Common myeloid progenitor, CD34-positive (primary cell): ENCODE measurements around the gene DOK3.
A peak's percentile ranks its signal among the peaks of the same experiment; 100 is the strongest.

Source experiments
- CTCF ChIA-PET: fragments of 350-600 bp; sonication (Branson Sonifier 250); formaldehyde crosslinking; loops from one replicate; lab custom pipeline; 2021; ENCODE audit warnings: antibody characterized with exemption; lab: Charles Lee
- POLR2A ChIA-PET: fragments of 350-600 bp; sonication (Branson Sonifier 250); formaldehyde crosslinking; loops from one replicate; lab custom pipeline; 2021; ENCODE audit warnings: antibody characterized with exemption; lab: Charles Lee
- DNase-seq, 3 donors: peaks; one replicate each; pipeline versions ENCODE4 v3.0.0 to v3.0.0-alpha.2; 2013
- H3K27ac ChIP-seq, 2 experiments: 1 replicate in 1 of 2; 2 replicates in 1 of 2; pipeline ENCODE4 v1.7.0; 2013; ENCODE audit warnings: inconsistent platforms in 2 of 2, low read length in 2 of 2, mild to moderate bottlenecking in 2 of 2, low read depth in 1 of 2, moderate library complexity in 1 of 2; ENCODE audit not compliant: severe bottlenecking in 2 of 2, insufficient read depth in 1 of 2, poor library complexity in 1 of 2
- H3K27me3 ChIP-seq, 5 experiments: replicated peaks in 2 of 5; 1 replicate in 3 of 5; 2 replicates in 2 of 5; pipeline versions ENCODE4 v1.6.1 to v1.7.0; 2013; ENCODE audit warnings: low read length in 4 of 5, mild to moderate bottlenecking in 2 of 5, moderate library complexity in 2 of 5, inconsistent platforms in 1 of 5; ENCODE audit not compliant: insufficient read depth in 5 of 5, control insufficient read depth in 4 of 5
- H3K36me3 ChIP-seq, 4 experiments: 1 replicate in 2 of 4; 2 replicates in 2 of 4; pipeline versions ENCODE4 v1.6.1 to v1.7.0; 2013; ENCODE audit warnings: low read length in 3 of 4, control low read depth in 1 of 4, mild to moderate bottlenecking in 1 of 4; ENCODE audit not compliant: control insufficient read depth in 4 of 4, insufficient read depth in 4 of 4
- H3K4me1 ChIP-seq, 4 experiments: 1 replicate in 3 of 4; 2 replicates in 1 of 4; pipeline versions ENCODE4 v1.6.1 to v1.7.1; 2013; ENCODE audit warnings: low read length in 3 of 4, mild to moderate bottlenecking in 3 of 4, control low read depth in 1 of 4, inconsistent platforms in 1 of 4, moderate library complexity in 1 of 4; ENCODE audit not compliant: control insufficient read depth in 4 of 4, insufficient read depth in 4 of 4; ENCODE audit errors: control extremely low read depth in 1 of 4
- H3K4me3 ChIP-seq, 7 experiments: 1 replicate in 4 of 7; 2 replicates in 3 of 7; pipeline versions ENCODE4 v1.5.1 to v1.7.0; 2013; ENCODE audit warnings: mild to moderate bottlenecking in 7 of 7, low read length in 6 of 7, moderate library complexity in 6 of 7, inconsistent platforms in 2 of 7, low read depth in 2 of 7, control low read depth in 1 of 7; ENCODE audit not compliant: insufficient read depth in 4 of 7, control insufficient read depth in 1 of 7; ENCODE audit errors: extremely low read depth in 1 of 7
- H3K9me3 ChIP-seq, 5 experiments: 1 replicate in 4 of 5; 2 replicates in 1 of 5; pipeline versions ENCODE4 v1.6.1 to v1.7.1; 2013; ENCODE audit warnings: low read length in 4 of 5, mild to moderate bottlenecking in 2 of 5, inconsistent platforms in 1 of 5, low read depth in 1 of 5, moderate library complexity in 1 of 5; ENCODE audit not compliant: control insufficient read depth in 4 of 5, insufficient read depth in 2 of 5; ENCODE audit errors: control extremely low read depth in 1 of 5
- WGBS: methylation state at CpG from one replicate; pipeline ENCODE4 v1.1.5; 2013; ENCODE audit not compliant: insufficient coverage; 5-methylcytosine and 5-hydroxymethylcytosine counted together

DOK3 gene

DNA sequence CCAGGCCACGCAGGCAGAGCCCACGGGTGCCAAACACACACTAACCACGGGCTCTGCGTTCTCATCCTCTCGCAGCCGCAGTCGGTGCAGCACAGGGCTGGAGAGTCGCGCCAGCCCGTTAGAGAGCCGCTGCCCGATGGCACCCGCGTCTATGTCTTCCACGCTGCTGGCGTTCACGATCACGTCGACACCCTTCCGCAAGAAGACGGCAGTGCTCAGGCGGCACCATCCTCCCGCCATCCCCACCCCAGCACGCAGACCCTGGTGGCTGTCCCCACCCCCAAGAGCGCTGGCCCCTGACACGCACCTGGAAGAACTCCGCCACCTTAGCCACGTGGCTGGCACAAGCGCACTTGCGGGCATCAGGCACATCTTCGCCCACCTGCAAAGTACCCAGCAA, 42.2 kb downstream of the DOK3 start:
- H3K4me1 ChIP-seq = peaks cover 0 to 17% (median 14%) of the 10 kb centered on the region in 4 experiments
- no peak overlapping the region for H3K27ac ChIP-seq
- peaks cover 9 to 34% (median 19%) of the 10 kb centered on the region in 4 experiments for H3K36me3 ChIP-seq
- ChIA-PET CTCF (interaction anchor here (1.9 to 6.3 kb wide), 3 partner anchors 10 to 63 kb away, joined by 4 to 37 read pairs (median 9); no protein-coding TSS in a partner anchor), POLR2A (no interaction called here)
- no peak for DNase-seq
- no peaks in the 10 kb centered on the region for H3K27me3 ChIP-seq
- H3K4me3 ChIP-seq = no peak overlapping the region
- H3K9me3 ChIP-seq = peaks cover 0 to 5% (median 0%) of the 10 kb centered on the region in 5 experiments
- WGBS = 95% methylated on average over 31 of the region's 31 CpGs

DNA sequence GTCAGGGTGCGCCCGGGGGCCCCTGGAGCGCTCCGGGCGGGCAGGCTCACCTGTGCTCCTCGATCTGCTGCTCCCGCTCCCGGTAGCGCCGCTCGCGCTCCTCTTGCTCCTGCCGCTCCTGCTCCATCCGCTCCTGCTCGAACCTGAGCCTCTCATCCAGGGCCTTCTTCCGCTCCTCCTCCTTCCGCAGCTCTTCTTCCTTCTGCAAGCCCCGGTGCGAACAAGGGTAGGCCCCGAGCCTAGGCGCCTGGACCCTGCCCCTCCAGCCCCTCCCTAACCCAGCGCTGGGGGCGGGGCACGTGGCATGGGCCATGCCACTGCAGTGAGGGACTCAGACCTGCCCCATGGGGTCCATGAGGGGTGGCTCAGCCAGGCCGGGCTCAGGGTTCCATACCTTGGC, 42.8 kb downstream of the DOK3 start:
- Histone ChIP-seq H3K36me3 (peaks cover 9 to 34% (median 19%) of the 10 kb centered on the region in 4 experiments), H3K9me3 (peaks cover 0 to 5% (median 0%) of the 10 kb centered on the region in 5 experiments), H3K4me1 (peaks cover 0 to 17% (median 14%) of the 10 kb centered on the region in 4 experiments), H3K4me3 (no peak overlapping the region), H3K27me3 (no peaks in the 10 kb centered on the region), H3K27ac (no peak overlapping the region)
- no peak for DNase-seq
- CTCF ChIA-PET = interaction anchor here (1.1 to 6.3 kb wide), 4 partner anchors 12 to 77 kb away, joined by 5 to 37 read pairs (median 8); no protein-coding TSS in a partner anchor
- POLR2A ChIA-PET = no interaction called here
- WGBS = 98% methylated on average over 17 of the region's 25 CpGs

- Histone ChIP-seq H3K9me3 (peaks cover 0 to 5% (median 0%) of the 10 kb centered on the region in 5 experiments), H3K4me1 (peaks cover 4 to 23% (median 15%) of the 10 kb centered on the region in 4 experiments), H3K36me3 (peaks cover 9 to 37% (median 21%) of the 10 kb centered on the region in 4 experiments), H3K27me3 (no peaks in the 10 kb centered on the region), H3K4me3 (no peak overlapping the region), H3K27ac (no peak overlapping the region)
- WGBS = 91% methylated on average over 5 of the region's 11 CpGs
- CTCF ChIA-PET = interaction anchor here (1.3 to 6.3 kb wide), 9 partner anchors 8 to 75 kb away, joined by 3 to 37 read pairs (median 6); no protein-coding TSS in a partner anchor
- POLR2A ChIA-PET = no interaction called here
- no peak for DNase-seq
Measured at GRCh38 chr5:177465044-177465443, 44.6 kb downstream of the DOK3 start.

GRCh38 chr5:177462021-177462670, 47.5 kb downstream of the DOK3 start:
- POLR2A ChIA-PET = interaction anchor here (0.9 to 1.6 kb wide), 2 partner anchors 17 to 46 kb away, joined by 3 read pairs; no protein-coding TSS in a partner anchor

DNA sequence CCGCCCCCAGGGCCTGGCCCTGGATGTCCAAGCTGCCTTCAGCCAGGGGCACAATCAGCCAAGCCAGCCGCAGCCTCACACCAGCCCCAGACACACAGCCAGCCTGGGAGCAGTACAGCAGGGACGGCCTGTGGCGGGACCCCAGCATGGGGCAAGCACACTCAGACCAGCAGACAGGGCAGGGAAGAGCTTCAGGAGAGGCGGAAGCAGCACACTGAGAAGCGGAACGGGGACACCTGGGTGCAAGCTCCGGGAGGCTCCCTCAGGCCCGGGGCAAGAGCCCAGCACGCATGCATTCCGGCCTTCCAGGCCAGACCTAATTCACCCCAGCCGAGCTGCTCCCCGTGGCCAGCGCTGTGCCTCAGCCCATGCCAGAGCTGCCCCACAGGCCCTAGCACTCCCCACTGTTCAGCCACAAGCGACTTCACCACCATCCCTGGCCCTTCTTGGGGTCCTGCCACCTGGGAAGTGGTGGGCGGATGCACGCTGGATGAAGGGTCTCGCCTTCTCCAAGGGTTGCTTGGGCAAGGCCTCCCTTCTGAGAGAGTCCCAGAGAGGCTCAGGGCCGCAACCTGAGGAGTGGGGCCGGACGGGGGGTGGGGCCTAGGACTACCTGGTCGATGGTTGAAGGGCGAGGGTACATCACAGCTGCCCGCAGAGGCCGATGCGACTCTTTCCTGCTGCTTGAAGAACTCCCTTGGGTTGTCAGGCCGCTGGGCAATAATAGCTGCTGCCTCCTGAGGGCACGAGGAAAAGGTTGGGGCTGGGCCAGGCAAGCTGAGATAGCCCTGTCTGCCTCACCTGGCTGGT, 49.6 kb downstream of the DOK3 start:
- ChIA-PET POLR2A (no interaction called here), CTCF (interaction anchor here (0.8 to 26.2 kb wide), 6 partner anchors 9 to 71 kb away, joined by 3 to 509 read pairs (median 6); partner anchors contain the start of genes F12, PFN3 and SLC34A1)
- no peak overlapping the region for H3K4me3 ChIP-seq
- WGBS = 96% methylated on average over 24 of the region's 28 CpGs
- H3K9me3 ChIP-seq = peaks cover 0 to under 1% (median 0%) of the 10 kb centered on the region in 5 experiments
- peaks cover 2 to 19% (median 6%) of the 10 kb centered on the region in 4 experiments for H3K36me3 ChIP-seq
- DNase-seq = no peak
- H3K4me1 ChIP-seq = peaks cover 4 to 45% (median 35%) of the 10 kb centered on the region in 4 experiments
- H3K27me3 ChIP-seq = no peaks in the 10 kb centered on the region
- no peak overlapping the region for H3K27ac ChIP-seq

More at GRCh38 chr5:177462021-177462670, 47.5 kb downstream of the DOK3 start:
- Histone ChIP-seq H3K9me3 (peaks cover 0 to 5% (median 0%) of the 10 kb centered on the region in 5 experiments), H3K4me3 (peak overlapping the region in 3 of 7 experiments; percentile 7 to 41 (median 36)), H3K36me3 (peaks cover 11 to 40% (median 19%) of the 10 kb centered on the region in 4 experiments), H3K27ac (no peak overlapping the region), H3K27me3 (no peaks in the 10 kb centered on the region), H3K4me1 (peaks cover 4 to 25% (median 18%) of the 10 kb centered on the region in 4 experiments)
- WGBS = 36% methylated on average over 20 of the region's 27 CpGs
- CTCF ChIA-PET = interaction anchor here (1.6 to 6.3 kb wide), 7 partner anchors 8 to 72 kb away, joined by 5 to 37 read pairs (median 8); no protein-coding TSS in a partner anchor
- DNase-seq = peak; percentile 46 to 61 (median 50)

DNA sequence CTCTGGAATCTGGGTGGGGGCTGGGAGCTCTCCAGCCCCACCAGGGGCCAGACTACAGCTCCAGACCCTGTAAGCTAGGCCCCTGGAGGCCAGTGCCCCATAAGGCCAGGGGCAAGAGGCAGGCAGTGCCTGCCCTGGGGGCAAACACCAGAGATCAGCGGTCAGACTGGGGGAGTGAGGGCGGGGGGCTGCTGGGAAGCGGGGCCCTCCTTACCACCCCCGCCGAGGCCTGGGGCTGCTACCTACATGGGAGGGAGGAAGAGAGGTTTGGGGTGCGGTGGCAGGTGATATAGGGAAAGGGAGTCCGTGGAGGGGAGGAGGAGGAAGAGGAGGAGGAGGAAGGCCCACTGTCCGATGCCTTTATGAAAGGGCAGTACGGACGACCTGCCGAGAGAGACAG, 50.3 kb downstream of the DOK3 start:
- ChIA-PET CTCF (interaction anchor here (0.8 to 26.2 kb wide), 8 partner anchors 10 to 70 kb away, joined by 3 to 509 read pairs (median 6); partner anchors contain the start of genes F12, PFN3 and SLC34A1), POLR2A (no interaction called here)
- DNase-seq = no peak
- 97% methylated on average over 11 of the region's 11 CpGs for WGBS
- Histone ChIP-seq H3K4me3 (no peak overlapping the region), H3K36me3 (peaks cover 2 to 18% (median 6%) of the 10 kb centered on the region in 4 experiments), H3K27ac (no peak overlapping the region), H3K27me3 (no peaks in the 10 kb centered on the region), H3K4me1 (peaks cover 4 to 51% (median 40%) of the 10 kb centered on the region in 4 experiments), H3K9me3 (no peaks in the 10 kb centered on the region)
